ENCODE data around the gene VMA21.
A peak's percentile ranks its signal among the peaks of the same experiment; 100 is the strongest.

Gene VMA21

GRCh38 chrX:151396825-151397740 is at the start of gene VMA21:
VMA21 (plus strand) TSS chrX:151397206; CDS start chrX:151397309, 103 bp downstream.
- peak; percentile 78 for DNase-seq

- no peak for DNase-seq
These were observed 37.7 kb upstream of the VMA21 start for GRCh38 chrX:151359341-151359740.

- DNase-seq: peak; percentile 4
These were observed 36.8 kb upstream of the VMA21 start for GRCh38 chrX:151359931-151360871.

GRCh38 chrX:151363316-151363715 is 33.7 kb upstream of the VMA21 start:
- no peak for DNase-seq

GRCh38 chrX:151365579-151365978 is 31.4 kb upstream of the VMA21 start:
- DNase-seq: no peak

GRCh38 chrX:151370906-151371305 is 26.1 kb upstream of the VMA21 start:
- no peak for DNase-seq

- DNase-seq: no peak
These were observed 12.2 kb upstream of the VMA21 start for GRCh38 chrX:151384807-151385206.

GRCh38 chrX:151386838-151387459 is 10.1 kb upstream of the VMA21 start:
- no peak for DNase-seq

GRCh38 chrX:151391722-151392121 is 5.3 kb upstream of the VMA21 start:
- no peak for DNase-seq

- DNase-seq: peak; percentile 44
These were observed 3.5 kb upstream of the VMA21 start for GRCh38 chrX:151393514-151393913.

- peak; percentile 63 for DNase-seq
These were observed 773 bp upstream of the VMA21 start for GRCh38 chrX:151396042-151396824.

- no peak for DNase-seq
These were observed 700 bp downstream of the VMA21 start for GRCh38 chrX:151397741-151398070.

- DNase-seq: no peak
These were observed 1.3 kb downstream of the VMA21 start for GRCh38 chrX:151398346-151398745.

GRCh38 chrX:151402719-151403390 is 5.8 kb downstream of the VMA21 start:
- DNase-seq: no peak

- no peak for DNase-seq
These were observed 19.6 kb downstream of the VMA21 start for GRCh38 chrX:151416579-151416978.

- DNase-seq: no peak
These were observed 22.8 kb downstream of the VMA21 start for GRCh38 chrX:151419782-151420181.

GRCh38 chrX:151424505-151424904 is 27.5 kb downstream of the VMA21 start:
- DNase-seq: no peak

- no peak for DNase-seq
These were observed 51.5 kb downstream of the VMA21 start for GRCh38 chrX:151448509-151448908.

GRCh38 chrX:151458824-151459223 is 61.8 kb downstream of the VMA21 start:
- no peak for DNase-seq
